ENCODE data around the gene SPTSSA. TPM values are rescaled to one million over a fixed set of nuclear protein-coding genes. Genes with fewer than 3 reads are reported as not detected.

The SPTSSA gene
- total RNA-seq: 8.8 TPM

GRCh38 chr14:34462132-34462893 lies at the start of gene SPTSSA:
TSS of gene SPTSSA (minus strand) at chr14:34462240. CDS start at chr14:34462207, 33 bp downstream.

Other genes with a start within 250 kb of the SPTSSA start
- gene EAPP, start 77.5 kb upstream of the SPTSSA start, total RNA-seq: 53.5 TPM
- gene SNX6, start 167.9 kb upstream of the SPTSSA start, total RNA-seq: 81.1 TPM